ENCODE results near the gene WASL. TPM values are rescaled to one million over a fixed set of nuclear protein-coding genes. Genes with fewer than 3 reads are reported as not detected.

WASL gene
- total RNA-seq, 1 experiment from 2014 or later = 32.1 TPM

GRCh38 chr7:123715799-123716198 is 33.0 kb downstream of the WASL start:
- CTCF ChIA-PET = no interaction called here
- TF ChIP-seq EZH2 (IDR thresholded peaks at IDR 0.05; ENCODE audit: borderline replicate concordance, low read depth, low read length, poor library complexity, severe bottlenecking) (no peak), CTCF (conservative IDR thresholded peaks at IDR 0.05; ENCODE audit: low read depth, low read length) (no peak)
- intact Hi-C loops (cut with micrococcal nuclease; ENCODE audit: unreplicated experiment) = no loop called here
- Histone ChIP-seq H3K4me1 (ENCODE audit: insufficient read depth, low read length, poor library complexity, severe bottlenecking) (peaks cover 19% of the 10 kb centered on the region), H3K27ac (ENCODE audit: low read depth, low read length, poor library complexity, severe bottlenecking) (no peak overlapping the region), H3K4me3 (ENCODE audit: low read depth, low read length, poor library complexity, severe bottlenecking) (no peak overlapping the region), H3K36me3 (ENCODE audit: insufficient read depth, low read length, poor library complexity, severe bottlenecking) (no peaks in the 10 kb centered on the region), H3K9me3 (ENCODE audit: low read depth, low read length, poor library complexity, severe bottlenecking) (no peaks in the 10 kb centered on the region), H3K27me3 (replicated peaks; ENCODE audit: insufficient read depth, low read depth, low read length, poor library complexity) (no peaks in the 10 kb centered on the region)
- DNase-seq (ENCODE audit: low spot score) = no peak
- BruUV-seq (replicated peaks) = no TSS peak
- POLR2A ChIA-PET (ENCODE audit: low non-redundant PET) = no interaction called here

GRCh38 chr7:123715198-123715597 is 33.6 kb downstream of the WASL start:
- DNase-seq (ENCODE audit: low spot score) = no peak
- Histone ChIP-seq H3K4me3 (ENCODE audit: low read depth, low read length, poor library complexity, severe bottlenecking) (no peak overlapping the region), H3K9me3 (ENCODE audit: low read depth, low read length, poor library complexity, severe bottlenecking) (no peaks in the 10 kb centered on the region), H3K36me3 (ENCODE audit: insufficient read depth, low read length, poor library complexity, severe bottlenecking) (no peaks in the 10 kb centered on the region), H3K4me1 (ENCODE audit: insufficient read depth, low read length, poor library complexity, severe bottlenecking) (peaks cover 25% of the 10 kb centered on the region), H3K27me3 (replicated peaks; ENCODE audit: insufficient read depth, low read depth, low read length, poor library complexity) (no peaks in the 10 kb centered on the region), H3K27ac (ENCODE audit: low read depth, low read length, poor library complexity, severe bottlenecking) (no peak overlapping the region)
- CTCF ChIA-PET = no interaction called here
- POLR2A ChIA-PET (ENCODE audit: low non-redundant PET) = no interaction called here
- BruUV-seq (replicated peaks) = no TSS peak
- no peak for TF ChIP-seq EZH2 (IDR thresholded peaks at IDR 0.05; ENCODE audit: borderline replicate concordance, low read depth, low read length, poor library complexity, severe bottlenecking)
- no peak for TF ChIP-seq CTCF (conservative IDR thresholded peaks at IDR 0.05; ENCODE audit: low read depth, low read length)
- intact Hi-C loops (cut with micrococcal nuclease; ENCODE audit: unreplicated experiment) = no loop called here

- no peak overlapping the region for H3K27ac ChIP-seq (ENCODE audit: low read depth, low read length, poor library complexity, severe bottlenecking)
- no peak for DNase-seq (ENCODE audit: low spot score)
- H3K4me3 ChIP-seq (ENCODE audit: low read depth, low read length, poor library complexity, severe bottlenecking) = no peak overlapping the region
- intact Hi-C loops (cut with micrococcal nuclease; ENCODE audit: unreplicated experiment) = no loop called here
- ChIA-PET POLR2A (ENCODE audit: low non-redundant PET) (no interaction called here), CTCF (no interaction called here)
- H3K9me3 ChIP-seq (ENCODE audit: low read depth, low read length, poor library complexity, severe bottlenecking) = no peaks in the 10 kb centered on the region
- TF ChIP-seq EZH2 (IDR thresholded peaks at IDR 0.05; ENCODE audit: borderline replicate concordance, low read depth, low read length, poor library complexity, severe bottlenecking) = no peak
- no peak for TF ChIP-seq CTCF (conservative IDR thresholded peaks at IDR 0.05; ENCODE audit: low read depth, low read length)
- H3K27me3 ChIP-seq (replicated peaks; ENCODE audit: insufficient read depth, low read depth, low read length, poor library complexity) = no peaks in the 10 kb centered on the region
- no peaks in the 10 kb centered on the region for H3K36me3 ChIP-seq (ENCODE audit: insufficient read depth, low read length, poor library complexity, severe bottlenecking)
- no TSS peak for BruUV-seq (replicated peaks)
- H3K4me1 ChIP-seq (ENCODE audit: insufficient read depth, low read length, poor library complexity, severe bottlenecking) = peaks cover 31% of the 10 kb centered on the region
Measured at GRCh38 chr7:123714296-123715080, 34.3 kb downstream of the WASL start.

Data from A673 (cell line).